OCI-LY7 (cell line): Measurements from ENCODE around the gene BCKDHB.

Experiments used
- CTCF ChIP-seq: fragments of 200-600 bp; sonication (generic); conservative IDR thresholded peaks from 2 replicates; pipeline ENCODE4 v1.5.1; 2014; ENCODE audit warnings: mild to moderate bottlenecking, antibody characterized with exemption, low read length, moderate library complexity, mixed read lengths
- EZH2phosphoT487 ChIP-seq: fragments of 200-600 bp; sonication (generic); IDR thresholded peaks from 2 replicates; pipeline ENCODE4 v1.6.1; 2018; ENCODE audit warnings: low read depth, borderline replicate concordance, mild to moderate bottlenecking, mixed run types, antibody characterized with exemption, low read length, moderate library complexity, mixed read lengths

- no peak for TF ChIP-seq CTCF
- TF ChIP-seq EZH2phosphoT487 = no peak
Measured at GRCh38 chr6:80148220-80148619, 41.7 kb downstream of the BCKDHB start.
